Measurements from ENCODE around the gene ATP13A3. TPM values are rescaled to one million over a fixed set of nuclear protein-coding genes. Genes with fewer than 3 reads are reported as not detected.
"Not testable (repeated sequence)": the region's sequence is repeated elsewhere in the genome, so short reads cannot be mapped to it uniquely, and the experiment has no call there.

The ATP13A3 gene
- total RNA-seq, 1 donor from 2014 or later, result 103 TPM

DNA sequence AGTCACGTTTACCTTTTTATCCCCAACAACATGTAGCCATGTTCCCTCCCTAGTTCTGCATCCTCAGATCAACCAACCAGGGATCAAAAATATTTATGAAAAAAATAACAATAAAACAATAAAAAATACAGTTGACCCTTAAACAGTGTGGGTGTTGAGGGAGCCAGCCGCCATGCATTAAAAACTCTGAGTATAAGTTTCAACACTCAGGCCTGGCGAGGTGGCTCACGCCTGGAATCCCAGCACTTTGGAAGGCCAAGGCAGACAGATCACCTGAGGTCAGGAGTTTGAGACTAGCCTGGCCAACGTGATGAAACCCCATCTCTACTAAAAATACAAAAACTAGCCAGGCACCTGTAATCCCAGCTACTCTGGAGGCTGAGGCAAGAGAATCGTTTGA is 12.7 kb upstream of the ATP13A3 start:
- DNase-seq (ENCODE audit: low spot score), result not testable (repeated sequence)

DNA sequence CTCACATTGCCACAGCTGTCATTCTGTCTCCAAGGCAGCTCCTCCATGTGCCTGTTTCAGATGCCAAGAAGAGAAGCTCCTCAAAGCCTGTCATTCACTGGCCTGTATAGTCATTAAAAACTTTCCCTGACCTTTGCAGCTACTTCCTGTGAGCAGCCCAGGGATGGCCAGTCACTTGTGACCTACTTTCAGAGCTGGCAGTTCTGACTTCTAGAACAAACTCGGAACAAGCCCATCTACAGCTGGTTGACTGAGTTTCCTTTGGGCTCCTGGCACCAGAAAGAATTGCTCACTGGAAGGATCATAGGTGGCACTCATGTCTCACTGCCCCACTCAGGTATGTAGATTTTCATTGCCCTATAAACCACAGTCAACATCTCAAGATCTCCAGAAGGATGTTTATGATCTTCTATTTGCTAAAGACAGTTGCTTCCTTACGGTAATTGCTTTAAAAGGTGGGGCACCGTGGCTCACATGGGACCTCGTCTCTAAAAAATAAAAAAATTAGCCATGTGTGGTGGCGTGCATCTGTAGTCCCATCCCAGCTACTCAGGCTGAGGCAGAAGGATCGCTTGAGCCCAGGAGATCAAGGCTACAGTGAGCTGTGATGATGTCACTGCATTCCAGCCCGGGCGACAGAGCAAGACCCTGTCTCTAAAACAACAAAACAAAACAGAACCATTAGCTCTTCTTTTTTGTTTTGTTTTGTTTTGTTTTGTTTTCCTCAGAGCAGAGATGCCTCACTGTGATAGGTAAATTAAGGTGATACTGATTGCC is 11.2 kb upstream of the ATP13A3 start:
- no peak for DNase-seq (ENCODE audit: low spot score)

DNA sequence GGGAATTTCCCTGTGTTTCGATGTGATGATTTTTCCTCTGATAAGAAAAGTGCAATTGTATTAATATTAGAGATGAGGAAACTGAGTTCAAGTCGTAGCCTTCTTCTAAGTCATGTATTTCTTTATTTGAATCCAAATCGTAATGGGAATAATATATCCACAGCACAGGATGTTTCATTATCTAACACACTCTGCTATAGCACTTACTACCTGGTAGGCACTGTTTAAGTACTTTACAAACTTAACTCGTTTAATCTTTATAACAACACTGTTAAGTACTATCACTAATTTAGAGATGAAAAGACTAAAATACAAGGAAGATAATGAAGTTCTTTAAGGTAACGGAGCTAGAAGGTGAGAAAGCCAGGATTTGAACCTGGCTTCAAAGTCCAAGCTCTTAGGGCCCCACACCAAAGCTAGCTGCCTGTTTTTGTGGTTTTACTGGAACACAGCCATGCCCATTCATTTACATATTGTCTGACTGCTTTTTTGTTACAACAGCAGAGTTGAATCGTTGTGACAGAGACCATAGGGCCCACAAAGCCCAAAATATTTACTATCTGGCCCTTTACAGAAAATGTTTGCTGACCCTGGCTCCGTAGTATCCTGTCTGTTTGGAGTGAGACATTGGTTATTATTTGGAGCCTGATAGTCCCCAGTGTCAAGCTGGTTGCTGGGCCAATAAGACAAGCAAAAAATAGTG is 9.6 kb upstream of the ATP13A3 start:
- no peak for DNase-seq (ENCODE audit: low spot score)

DNA sequence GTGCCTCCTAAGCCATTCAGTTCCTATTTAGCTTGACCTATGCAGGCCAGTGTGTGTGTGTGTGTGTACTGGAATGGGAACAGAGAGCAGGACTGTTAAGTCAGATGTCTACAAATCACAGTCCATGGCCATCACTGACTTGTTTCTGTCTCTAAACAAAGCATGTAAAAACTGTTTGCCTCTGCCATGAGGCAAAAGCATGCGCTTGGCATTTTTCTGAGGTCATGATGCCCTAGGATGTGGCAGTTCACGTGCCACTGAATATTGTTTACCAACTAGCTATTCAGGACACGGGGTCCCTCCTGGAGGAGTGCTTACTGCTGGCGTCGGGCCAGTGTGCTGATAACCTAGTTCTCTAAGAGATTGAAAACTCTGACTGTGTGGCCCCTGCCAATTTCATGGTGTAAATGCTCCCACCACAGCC is 8.2 kb upstream of the ATP13A3 start:
- DNase-seq (ENCODE audit: low spot score), result no peak

DNA sequence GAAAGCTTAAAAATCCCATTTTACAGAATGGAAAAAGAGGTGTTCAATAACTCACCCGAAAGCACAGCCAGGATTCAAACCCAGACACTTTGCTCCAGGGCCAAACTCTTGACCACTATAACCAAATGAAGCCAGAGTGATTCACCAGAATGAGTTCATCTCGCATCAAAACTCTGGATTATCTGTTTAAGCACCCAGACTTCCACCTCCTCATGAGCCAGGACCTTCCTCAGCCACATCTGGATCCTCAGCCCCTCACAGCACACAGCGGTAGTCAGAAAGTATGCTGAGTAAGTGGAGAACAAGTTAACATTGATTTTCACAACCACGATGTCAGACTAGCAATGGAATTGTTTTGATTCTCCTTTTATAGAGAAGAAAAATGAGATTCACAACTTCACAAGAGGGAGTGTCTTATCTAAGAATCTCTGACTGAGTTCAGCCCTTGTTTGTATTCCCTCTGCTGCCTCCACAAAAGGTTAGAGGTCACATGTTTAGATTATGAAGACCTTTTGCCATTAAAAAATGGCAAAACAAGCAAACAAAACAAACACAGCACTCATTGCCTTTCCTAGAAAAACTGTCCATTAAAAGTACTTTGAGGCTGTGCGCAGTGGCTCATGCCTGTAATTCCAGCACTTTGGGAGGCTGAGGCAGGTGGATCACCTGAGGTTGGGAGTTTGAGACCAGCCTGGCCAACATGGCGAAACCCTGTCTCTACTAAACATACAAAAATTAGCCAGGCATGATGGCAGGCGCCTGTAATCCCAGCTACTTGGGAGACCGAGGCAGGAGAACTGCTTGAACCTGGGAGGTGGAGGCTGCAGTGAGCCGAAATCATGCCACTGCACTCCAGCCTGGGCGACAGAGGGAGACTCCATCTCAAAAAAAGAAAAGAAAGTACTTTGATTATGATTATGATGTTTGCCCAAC is 7.5 kb upstream of the ATP13A3 start:
- not testable (repeated sequence) for DNase-seq (ENCODE audit: low spot score)

DNA sequence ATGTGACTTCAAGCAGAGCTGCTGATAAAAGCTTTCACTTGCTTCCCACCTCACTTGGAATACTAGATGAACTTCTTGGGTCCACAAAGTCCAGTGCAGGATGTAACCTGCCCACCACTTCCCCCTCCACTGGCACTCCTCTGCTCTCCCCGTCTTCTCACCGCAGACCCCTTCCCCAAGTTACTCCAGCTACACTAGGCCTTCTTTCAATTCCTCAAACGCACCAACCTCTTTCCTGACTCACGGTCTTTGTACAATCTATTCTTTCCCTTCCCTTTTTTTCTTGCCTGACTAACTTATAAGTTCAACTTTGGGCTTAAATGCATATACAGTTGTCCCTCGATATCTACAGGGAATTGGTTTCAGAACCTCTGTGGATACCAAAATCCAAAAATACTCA is 5.2 kb upstream of the ATP13A3 start:
- DNase-seq (ENCODE audit: low spot score), result no peak

DNA sequence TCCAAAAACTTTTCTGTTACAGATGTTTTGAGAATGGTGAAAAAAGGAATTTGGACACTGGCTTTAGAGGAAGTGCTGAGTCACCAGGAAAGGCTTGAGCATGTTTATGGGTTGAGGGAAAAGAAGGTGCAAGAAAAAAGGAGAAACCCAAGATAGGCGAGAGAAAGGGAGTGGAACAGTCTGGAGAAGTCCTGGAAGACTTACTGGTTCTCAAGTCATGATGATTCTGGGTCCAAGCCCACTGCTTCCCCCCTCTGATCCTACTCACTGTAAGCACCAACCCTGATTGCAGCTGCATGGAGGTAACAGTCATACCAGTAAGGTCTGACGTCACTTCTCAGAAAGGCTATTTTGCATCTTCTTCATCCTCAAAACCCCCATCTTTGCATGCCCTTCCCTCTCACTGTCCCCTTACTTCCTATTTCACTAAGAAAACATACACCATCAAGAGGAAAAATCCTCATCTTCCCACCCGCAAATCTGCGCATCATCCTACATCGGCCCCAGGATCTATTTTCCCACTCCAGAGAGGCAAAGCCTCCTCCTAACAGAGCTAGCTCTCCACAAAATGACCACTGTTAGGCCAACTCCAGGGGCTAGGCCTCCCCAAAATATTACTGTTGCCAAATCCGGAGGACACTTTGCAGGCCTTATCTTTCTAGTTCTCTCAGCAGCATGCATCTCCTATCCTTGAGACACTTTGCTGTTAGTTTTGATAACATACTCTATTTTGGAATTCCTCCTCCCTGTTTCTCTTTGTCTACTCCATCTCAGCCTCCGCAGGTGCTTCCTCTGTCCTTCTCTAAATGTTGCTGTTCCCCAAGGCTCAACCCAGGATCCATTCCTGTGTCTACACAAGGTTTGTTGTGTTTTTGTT is 3.2 kb upstream of the ATP13A3 start:
- DNase-seq (ENCODE audit: low spot score), result no peak

DNA sequence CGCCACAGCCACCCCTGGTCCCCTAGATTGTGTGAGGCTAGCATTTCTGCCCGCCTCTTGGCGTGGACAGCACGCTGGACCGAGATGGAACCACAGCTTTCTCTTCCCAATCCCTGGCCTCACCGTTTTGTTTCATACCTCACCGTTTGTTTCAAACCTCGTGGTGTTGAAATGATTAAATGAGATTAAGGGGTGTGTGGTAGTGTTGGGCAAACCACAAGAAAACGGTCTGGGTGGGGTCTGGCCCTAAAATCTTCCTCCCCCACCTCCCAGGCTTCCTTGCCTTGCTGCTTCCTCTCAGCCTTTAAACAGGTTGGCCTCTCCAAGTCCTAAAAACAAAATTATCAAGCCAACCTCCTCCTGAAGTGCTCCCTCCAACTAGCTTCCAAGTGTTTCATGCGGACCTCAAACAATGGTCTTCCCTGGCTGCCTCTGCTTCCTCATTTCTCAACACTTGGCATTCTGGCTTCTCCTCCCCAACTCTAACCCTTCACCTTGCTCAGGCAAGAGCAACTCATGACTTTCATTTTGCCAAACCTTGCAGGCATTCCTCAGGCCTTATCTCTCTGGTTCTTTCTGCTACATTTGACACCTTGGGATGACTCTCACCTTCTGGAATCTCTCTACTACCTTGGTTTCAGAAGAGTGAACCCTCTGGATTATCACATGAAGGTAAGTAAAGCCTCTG is 1.4 kb upstream of the ATP13A3 start:
- no peak for DNase-seq (ENCODE audit: low spot score)

DNA sequence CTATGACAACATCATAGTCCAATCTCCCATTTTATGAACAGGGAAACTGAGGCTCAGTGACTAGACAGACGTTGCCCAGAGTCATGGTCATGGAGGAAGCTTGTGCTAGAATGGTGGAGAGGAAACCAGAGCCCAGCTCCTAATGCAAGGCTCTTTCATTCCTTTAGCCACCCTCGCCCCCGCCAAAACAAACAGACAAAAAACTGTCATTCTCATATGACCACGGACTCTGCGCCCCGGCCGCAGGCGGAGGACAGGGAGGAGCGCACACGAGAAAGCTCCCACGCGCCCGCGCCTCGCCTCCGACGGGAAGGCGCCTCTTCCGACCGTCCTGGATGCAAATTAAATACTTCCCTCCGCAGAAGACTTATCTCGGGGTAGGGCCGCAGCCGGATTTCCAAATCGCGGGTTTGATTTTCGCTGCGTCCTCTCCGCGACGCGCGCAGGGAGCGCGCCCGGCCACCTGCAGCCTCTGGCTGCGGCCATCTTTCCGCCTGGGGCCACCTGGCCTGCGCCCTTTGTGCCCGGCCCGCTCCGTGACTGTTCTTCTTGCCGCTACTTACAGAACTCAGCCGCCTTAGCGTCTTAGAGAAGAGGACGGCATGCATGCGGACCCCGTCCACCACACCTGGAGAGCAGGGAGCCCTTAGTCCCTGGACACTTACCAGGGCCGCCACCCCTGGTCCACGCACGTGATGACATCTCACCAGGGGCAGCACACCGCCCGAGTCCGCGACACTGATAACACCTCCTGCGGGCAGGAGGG is 670 bp upstream of the ATP13A3 start:
- peak; percentile 31 for DNase-seq (ENCODE audit: low spot score)

DNA sequence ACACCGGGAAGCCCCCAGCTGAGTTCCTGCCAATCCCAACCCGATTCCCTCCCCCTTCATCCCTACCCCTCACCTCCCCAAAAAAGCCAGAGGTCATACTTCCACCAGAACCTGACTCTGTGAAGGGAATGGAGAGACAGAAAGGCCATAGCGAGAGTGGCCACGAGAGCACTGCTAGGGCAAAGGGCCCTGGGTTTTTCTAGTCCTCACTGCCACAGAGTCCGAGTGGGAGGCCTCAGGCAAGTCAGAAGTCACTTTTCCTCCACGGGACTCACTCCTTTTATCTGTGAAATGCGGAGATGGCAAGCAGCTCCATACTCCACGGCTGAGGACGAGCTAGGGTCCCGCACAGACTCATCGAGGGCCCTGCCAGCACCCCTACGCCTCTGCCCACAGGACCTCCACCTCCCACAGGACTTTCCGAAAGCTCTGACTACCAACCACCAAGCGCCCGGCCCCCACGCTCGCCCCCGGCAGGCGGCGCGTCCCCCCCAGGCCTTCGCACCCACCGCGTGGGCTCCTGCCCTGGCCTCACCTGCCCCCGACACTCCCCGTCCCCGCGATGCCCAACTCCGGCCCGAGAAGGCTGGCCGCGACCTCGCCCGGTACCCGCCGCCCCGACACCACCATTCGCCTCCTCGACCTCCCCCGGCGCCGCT is 792 bp downstream of the ATP13A3 start:
- no peak for DNase-seq (ENCODE audit: low spot score)

DNA sequence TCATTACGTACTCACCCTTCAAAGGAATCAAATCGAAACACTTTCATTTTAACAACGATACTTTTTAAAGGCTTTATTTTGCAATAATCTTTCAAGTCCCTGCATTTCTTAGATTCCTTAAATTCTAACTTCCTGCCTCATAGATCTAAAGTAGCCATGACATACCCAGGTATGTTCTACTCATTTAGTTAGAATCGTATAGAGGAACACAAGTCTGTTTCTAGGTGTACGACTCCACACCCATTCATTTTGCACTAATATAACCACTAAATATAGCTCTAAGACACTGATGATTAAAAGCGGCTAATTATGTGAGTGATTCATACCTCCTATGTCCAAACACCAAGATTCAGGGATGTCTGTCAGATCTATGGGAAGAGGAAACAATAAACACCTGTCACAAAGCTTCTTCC is 1.3 kb downstream of the ATP13A3 start:
- DNase-seq (ENCODE audit: low spot score), result no peak

DNA sequence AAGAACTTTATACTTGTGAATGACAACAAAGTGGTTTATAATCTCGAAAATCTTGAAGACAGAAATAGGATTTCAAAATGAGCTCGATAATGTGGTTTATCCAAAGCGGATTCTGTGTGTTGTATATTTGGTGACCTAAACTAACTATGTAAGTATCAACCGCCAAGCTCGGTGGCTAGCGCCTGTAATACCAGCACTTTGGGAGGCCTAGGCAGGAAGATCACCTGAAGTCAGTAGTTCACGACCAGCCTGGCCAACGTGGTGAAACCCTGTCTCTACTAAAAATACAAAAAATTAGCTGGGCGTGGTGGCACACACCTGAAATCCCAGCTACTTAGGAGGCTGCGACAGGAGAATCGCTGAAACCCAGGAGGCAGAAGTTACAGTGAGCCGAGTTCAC is 2.2 kb downstream of the ATP13A3 start:
- no peak for DNase-seq (ENCODE audit: low spot score)

DNA sequence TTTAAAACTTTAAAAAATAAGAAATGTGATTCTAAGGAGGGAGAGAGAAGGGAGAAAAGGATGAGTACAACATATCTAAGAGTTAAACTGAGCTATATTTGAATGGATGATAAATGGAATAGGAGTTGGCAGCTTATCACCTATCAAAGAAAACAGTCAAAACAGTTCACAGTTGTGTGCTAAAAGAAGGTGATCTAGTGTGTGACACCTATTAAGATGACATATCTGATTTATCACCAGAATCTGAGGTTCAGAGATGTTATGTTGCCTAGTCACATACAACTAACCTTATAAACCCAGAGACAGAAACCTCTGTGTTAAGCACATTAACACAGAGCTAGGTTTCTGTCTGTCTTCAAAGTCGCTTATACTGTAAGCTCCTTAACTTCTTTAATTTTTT is 3.0 kb downstream of the ATP13A3 start:
- no peak for DNase-seq (ENCODE audit: low spot score)

DNA sequence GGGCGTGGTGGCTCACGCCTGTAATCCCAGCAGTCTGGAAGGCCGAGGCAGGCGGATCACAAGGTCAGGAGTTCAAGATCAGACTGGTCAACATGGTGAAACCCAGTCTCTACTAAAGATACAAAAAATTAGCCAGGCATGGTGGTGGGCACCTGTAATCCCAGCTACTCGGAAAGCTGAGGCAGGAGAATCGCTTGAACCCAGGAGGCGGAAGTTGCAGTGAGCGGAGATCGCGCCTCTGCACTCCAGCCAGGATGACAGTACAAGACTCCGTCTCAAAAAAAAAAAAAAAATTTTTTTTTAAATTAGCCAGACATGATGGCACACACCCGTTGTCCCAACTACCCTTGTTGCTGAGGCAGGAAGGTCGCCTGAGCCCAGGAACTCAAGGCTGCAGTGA is 4.0 kb downstream of the ATP13A3 start:
- DNase-seq (ENCODE audit: low spot score), result not testable (repeated sequence)

DNA sequence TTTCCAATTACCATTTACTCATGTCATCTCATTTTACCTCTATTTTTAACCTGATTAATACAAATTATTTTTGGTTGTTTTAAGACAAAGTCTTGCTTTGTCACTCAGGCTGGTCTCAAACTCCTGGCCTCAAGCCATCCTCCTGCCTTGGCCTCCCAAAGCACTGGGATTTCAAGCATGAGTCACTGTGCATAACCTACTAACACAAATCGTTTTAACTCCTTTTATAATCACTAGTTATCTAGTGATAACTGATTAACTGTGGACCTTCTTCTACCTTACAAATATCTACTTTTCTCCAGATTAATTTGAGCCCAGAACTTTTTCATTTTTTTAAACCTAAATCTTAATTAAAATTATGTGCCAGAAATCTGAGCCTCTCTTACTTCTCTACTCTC is 4.6 kb downstream of the ATP13A3 start:
- DNase-seq (ENCODE audit: low spot score), result no peak

DNA sequence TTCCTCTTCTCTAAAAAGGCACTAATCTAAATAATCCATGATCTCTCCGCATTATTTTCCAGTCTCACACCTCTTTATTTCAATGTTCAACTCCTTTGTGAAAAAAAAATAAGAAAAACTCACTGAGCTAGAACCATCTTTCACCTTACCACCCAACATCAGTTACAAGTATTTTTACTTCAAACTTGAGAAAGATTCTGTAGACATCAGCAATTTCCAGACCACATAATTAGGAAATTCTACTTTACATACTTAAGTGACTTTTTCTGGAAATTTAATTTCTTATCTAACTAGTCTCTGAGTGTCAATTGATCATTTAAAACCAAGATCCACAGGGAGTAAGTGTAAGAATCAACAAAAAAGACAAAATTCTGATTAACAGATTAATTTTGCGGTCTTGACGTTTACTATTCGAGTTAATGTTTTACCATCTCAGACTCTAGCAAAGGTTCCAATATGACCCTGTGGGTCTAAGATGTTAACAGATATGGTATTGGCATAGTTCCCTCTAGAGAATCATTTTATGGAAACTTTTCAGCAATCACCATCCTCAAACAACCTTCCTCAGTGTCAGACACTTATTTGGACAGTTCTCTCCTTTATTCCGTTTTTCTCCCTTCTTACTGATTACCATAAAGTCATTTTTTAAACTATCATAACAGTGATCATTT is 5.1 kb downstream of the ATP13A3 start:
- DNase-seq (ENCODE audit: low spot score), result no peak

DNA sequence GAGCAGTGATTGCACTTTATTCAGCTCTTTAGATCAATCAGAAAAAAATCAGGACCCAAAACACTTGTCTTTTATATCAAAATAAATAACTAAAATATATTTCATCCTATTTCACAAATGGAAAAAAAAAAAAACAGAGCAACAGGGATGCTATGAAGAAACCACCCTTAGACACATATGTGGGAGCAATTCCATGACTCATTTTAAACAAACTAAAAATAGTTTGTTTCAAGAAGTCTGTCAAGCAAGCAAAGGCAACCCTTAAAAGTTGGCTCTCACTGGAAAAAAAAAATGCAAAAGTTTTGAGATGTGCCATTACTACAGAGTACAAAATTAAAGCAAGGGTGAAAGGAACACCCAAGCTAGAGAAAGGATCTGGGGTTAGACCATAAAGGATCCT is 5.7 kb downstream of the ATP13A3 start:
- DNase-seq (ENCODE audit: low spot score), result no peak

DNA sequence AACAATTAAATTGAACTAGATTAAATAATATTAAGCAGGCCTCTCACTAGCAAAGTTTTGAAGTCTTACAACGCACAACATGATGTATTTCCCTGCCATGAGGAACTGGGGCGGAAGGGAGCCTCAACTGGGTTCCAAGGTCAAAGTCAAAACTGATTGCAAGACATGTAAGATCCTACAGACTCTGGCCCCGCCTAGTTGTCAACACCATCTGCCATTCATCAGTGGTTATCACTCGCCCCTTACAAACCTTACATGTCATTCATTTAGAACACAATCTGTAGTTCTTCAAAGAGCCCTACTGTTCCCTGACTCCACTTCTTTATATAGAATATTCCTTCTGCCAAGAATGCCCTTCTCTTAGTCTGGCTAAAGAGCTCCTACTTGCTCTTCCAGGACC is 10.0 kb downstream of the ATP13A3 start:
- DNase-seq (ENCODE audit: low spot score), result no peak

DNA sequence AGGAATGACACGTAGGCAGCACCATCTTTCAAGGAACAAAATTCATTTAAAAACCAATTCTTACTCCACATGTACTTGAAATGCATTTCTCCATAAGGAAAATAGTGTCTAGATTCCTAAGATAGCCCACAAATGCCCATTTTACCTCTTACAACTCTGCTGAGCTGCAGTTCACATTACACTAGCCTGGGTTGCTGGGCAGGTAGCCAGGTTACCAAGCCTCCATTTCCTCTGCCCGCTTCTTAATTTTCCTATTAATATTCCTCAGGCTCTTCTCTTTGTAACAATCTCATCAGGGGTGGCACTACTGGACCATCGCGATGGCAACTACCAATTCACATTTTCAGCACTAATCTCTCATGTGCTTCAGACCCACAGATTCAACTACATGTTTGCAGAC is 10.8 kb downstream of the ATP13A3 start:
- DNase-seq (ENCODE audit: low spot score), result no peak

All from mucosa of gallbladder (tissue), 1 donor.